22Rv1 (cell line): ENCODE results near the gene TMEM145.

ENCODE experiments used
- CTCF ChIP-seq: fragments of 450-650 bp; IDR thresholded peaks from 2 replicates; pipeline ENCODE4 v1.5.1; 2017; ENCODE audit warnings: mild to moderate bottlenecking
- ZFX ChIP-seq: fragments of 450-650 bp; IDR thresholded peaks from 2 replicates; pipeline ENCODE4 v1.6.1; 2017; ENCODE audit warnings: antibody characterized with exemption, borderline replicate concordance

GRCh38 chr19:42287827-42288107 lies 25.3 kb upstream of the TMEM145 start:
- TF ChIP-seq CTCF (no peak), ZFX (no peak)
